K562 (cell line): ENCODE measurements around the gene CBFA2T2. TPM values are rescaled to one million over a fixed set of nuclear protein-coding genes. Genes with fewer than 3 reads are reported as not detected.

Experiments used
- BACH1 ChIP-seq: fragments of 200-800 bp; sonication (Bioruptor generic); IDR thresholded peaks from 2 replicates; pipeline ENCODE4 v1.6.1; 2016; ENCODE audit warnings: missing genetic modification characterization, missing compliant biosample characterization
- CAMTA2 ChIP-seq: fragments of 250-450 bp; sonication (Bioruptor Pico); conservative IDR thresholded peaks from 2 replicates; pipeline ENCODE4 v1.5.1; 2022
- CBX1 ChIP-seq: sonication (generic); IDR thresholded peaks from 2 replicates; pipeline ENCODE4 v1.6.1; 2016; ENCODE audit warnings: antibody characterized with exemption, low read depth, mild to moderate bottlenecking
- CXXC5 ChIP-seq: fragments of 250-450 bp; sonication (Bioruptor Pico); IDR thresholded peaks from 2 replicates; pipeline ENCODE4 v1.8.0; 2022; ENCODE audit warnings: inconsistent platforms, mild to moderate bottlenecking, moderate library complexity
- MTA3 ChIP-seq: fragments of 450-650 bp; formaldehyde crosslinking; IDR thresholded peaks from 2 replicates; pipeline ENCODE4 v1.6.1; 2017; ENCODE audit warnings: mild to moderate bottlenecking, borderline replicate concordance
- ZNF253 ChIP-seq: fragments of 250-450 bp; sonication (Bioruptor Pico); conservative IDR thresholded peaks from 2 replicates; pipeline ENCODE4 v1.6.1; 2021; ENCODE audit warnings: mild to moderate bottlenecking
- polyA plus RNA-seq, 8 experiments: library from polyadenylated mRNA; depleted of rRNA in 4 of 8; stranded (reverse) in 5 of 8; unstranded in 3 of 8; fragments of >200 nt; fragmentation: Nextera tagmentation in 2 of 8; fragmentation: Illumina TruSeq in 1 of 8; extraction: Ambion mirVana in 2 of 8; extraction: Trizol in 1 of 8; gene quantifications; 2 replicates each; pipeline versions ENCODE4 v1.2.1 to v1.2.3, GENCODE V29; 2011 to 2014; ENCODE audit warnings: inconsistent platforms in 1 of 8, missing spikeins in 1 of 8
- total RNA-seq, 7 experiments: library from RNA; depleted of rRNA in 6 of 7; stranded (reverse); fragments of >200 nt in 6 of 7; fragmentation: Illumina TruSeq in 2 of 7; extraction: Trizol in 2 of 7; gene quantifications; 2 replicates each; pipeline versions ENCODE4 v1.2.1 to v1.2.3, GENCODE V29; 2011 to 2021; ENCODE audit warnings: low replicate concordance in 1 of 7
- TF ChIP-seq, protein P1 (sequence below): sonication (generic); formaldehyde crosslinking; IDR thresholded peaks from 2 replicates; pipeline ENCODE4 v1.8.0; 2022; ENCODE audit warnings: mild to moderate bottlenecking, missing genetic modification reagents
- TF ChIP-seq, protein P2 (sequence below): fragments of 450-650 bp; IDR thresholded peaks from 2 replicates; pipeline ENCODE4 v1.6.1; 2016; ENCODE audit warnings: borderline replicate concordance
- TF ChIP-seq, protein P3 (sequence below): IDR thresholded peaks from 2 replicates; pipeline ENCODE4 v1.6.1; 2011; ENCODE audit not compliant: insufficient read length; ENCODE audit errors: extremely low read depth
- TF ChIP-seq, protein P4 (sequence below): fragments of 250-450 bp; sonication (Bioruptor Pico); IDR thresholded peaks from 2 replicates; pipeline ENCODE4 v1.4.0; 2020; ENCODE audit warnings: mild to moderate bottlenecking
- TF ChIP-seq, protein P5 (sequence below), 2 experiments: fragments of 450-650 bp; conservative IDR thresholded peaks; 2 replicates each; pipeline ENCODE4 v1.6.1; 2017; ENCODE audit warnings: mild to moderate bottlenecking in 2 of 2, moderate library complexity in 2 of 2
- TF ChIP-seq, protein P6 (sequence below): fragments of 200-400 bp; formaldehyde crosslinking; IDR thresholded peaks from 2 replicates; pipeline ENCODE4 v1.6.1; 2017; ENCODE audit warnings: mild to moderate bottlenecking, low read depth, low read length, moderate library complexity

CBFA2T2 gene
- total and polyA plus RNA-seq, 9 of the 15 experiments (the other 6 are each of a cell fraction or from before 2014, with no cell fraction given): 0.27 to 9.6 (median 5.8) TPM

DNA sequence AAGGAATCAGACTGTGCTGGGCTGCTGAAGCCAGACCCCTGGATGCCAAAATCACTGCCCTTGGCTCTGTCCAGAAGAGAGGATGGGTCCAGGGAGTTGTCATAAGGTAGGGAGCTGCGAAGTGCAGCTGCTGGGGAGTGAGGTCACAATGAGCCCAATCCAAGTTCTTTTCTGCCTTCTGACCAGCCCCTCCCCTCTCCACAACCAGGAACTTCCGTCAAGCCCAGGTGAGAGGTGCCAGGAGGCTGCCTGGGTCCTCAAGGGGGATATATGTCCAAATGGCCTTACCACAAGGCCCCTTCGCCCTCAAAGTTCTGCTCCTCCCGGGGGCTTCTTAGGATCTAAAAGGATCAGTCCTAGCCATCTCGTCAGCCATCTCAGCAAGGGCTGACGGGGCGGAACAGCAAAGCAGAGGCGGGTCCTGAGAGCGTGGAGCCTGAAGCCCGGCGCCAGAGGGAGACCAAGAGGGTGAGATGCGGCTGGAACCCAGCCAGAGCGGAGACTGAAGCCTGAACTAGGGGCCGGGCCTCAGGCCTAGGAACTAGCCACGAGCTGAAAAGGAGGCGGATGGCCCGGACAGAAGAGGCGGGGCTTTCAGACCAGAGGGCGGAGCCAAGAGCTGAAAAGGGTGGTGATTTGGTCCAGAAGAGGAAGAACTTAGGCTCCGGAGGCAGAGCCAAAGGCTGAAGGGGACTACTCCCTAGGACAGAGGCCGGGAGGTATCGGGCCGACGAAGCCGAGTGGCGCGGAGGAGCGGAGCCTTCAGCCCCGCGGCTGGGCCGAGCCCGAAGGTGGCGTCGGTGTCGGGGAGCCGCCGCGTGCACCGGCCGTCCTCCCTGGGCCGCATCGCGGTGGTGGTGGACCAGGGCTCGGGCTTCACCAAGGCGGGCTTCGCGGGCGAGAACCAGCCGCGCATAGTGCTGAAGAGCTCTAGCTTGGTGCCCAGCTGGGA is 176.7 kb downstream of the CBFA2T2 start, which contains the start of gene ACTL10 (continued):
- TF ChIP-seq, protein P1, sequence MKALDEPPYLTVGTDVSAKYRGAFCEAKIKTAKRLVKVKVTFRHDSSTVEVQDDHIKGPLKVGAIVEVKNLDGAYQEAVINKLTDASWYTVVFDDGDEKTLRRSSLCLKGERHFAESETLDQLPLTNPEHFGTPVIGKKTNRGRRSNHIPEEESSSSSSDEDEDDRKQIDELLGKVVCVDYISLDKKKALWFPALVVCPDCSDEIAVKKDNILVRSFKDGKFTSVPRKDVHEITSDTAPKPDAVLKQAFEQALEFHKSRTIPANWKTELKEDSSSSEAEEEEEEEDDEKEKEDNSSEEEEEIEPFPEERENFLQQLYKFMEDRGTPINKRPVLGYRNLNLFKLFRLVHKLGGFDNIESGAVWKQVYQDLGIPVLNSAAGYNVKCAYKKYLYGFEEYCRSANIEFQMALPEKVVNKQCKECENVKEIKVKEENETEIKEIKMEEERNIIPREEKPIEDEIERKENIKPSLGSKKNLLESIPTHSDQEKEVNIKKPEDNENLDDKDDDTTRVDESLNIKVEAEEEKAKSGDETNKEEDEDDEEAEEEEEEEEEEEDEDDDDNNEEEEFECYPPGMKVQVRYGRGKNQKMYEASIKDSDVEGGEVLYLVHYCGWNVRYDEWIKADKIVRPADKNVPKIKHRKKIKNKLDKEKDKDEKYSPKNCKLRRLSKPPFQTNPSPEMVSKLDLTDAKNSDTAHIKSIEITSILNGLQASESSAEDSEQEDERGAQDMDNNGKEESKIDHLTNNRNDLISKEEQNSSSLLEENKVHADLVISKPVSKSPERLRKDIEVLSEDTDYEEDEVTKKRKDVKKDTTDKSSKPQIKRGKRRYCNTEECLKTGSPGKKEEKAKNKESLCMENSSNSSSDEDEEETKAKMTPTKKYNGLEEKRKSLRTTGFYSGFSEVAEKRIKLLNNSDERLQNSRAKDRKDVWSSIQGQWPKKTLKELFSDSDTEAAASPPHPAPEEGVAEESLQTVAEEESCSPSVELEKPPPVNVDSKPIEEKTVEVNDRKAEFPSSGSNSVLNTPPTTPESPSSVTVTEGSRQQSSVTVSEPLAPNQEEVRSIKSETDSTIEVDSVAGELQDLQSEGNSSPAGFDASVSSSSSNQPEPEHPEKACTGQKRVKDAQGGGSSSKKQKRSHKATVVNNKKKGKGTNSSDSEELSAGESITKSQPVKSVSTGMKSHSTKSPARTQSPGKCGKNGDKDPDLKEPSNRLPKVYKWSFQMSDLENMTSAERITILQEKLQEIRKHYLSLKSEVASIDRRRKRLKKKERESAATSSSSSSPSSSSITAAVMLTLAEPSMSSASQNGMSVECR (CRISPR knock-in tag): peak; percentile 19; the same call in 1 of the 2 replicates
- TF ChIP-seq BACH1 (tag) (no peak), CXXC5 (CRISPR knock-in tag) (peak; percentile 62), MTA3 (peak; percentile 81; the same call in 1 of the 2 replicates), CAMTA2 (CRISPR knock-in tag) (no peak), ZNF253 (CRISPR knock-in tag) (no peak), CBX1 (peak; percentile 10; the same call in 1 of the 2 replicates)
- TF ChIP-seq, protein P2, sequence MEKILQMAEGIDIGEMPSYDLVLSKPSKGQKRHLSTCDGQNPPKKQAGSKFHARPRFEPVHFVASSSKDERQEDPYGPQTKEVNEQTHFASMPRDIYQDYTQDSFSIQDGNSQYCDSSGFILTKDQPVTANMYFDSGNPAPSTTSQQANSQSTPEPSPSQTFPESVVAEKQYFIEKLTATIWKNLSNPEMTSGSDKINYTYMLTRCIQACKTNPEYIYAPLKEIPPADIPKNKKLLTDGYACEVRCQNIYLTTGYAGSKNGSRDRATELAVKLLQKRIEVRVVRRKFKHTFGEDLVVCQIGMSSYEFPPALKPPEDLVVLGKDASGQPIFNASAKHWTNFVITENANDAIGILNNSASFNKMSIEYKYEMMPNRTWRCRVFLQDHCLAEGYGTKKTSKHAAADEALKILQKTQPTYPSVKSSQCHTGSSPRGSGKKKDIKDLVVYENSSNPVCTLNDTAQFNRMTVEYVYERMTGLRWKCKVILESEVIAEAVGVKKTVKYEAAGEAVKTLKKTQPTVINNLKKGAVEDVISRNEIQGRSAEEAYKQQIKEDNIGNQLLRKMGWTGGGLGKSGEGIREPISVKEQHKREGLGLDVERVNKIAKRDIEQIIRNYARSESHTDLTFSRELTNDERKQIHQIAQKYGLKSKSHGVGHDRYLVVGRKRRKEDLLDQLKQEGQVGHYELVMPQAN: 0 out of 2 replicates have a peak, but pooled peaks have one; percentile 23
- TF ChIP-seq, protein P3, sequence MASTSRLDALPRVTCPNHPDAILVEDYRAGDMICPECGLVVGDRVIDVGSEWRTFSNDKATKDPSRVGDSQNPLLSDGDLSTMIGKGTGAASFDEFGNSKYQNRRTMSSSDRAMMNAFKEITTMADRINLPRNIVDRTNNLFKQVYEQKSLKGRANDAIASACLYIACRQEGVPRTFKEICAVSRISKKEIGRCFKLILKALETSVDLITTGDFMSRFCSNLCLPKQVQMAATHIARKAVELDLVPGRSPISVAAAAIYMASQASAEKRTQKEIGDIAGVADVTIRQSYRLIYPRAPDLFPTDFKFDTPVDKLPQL: no peak
- TF ChIP-seq, protein P4, sequence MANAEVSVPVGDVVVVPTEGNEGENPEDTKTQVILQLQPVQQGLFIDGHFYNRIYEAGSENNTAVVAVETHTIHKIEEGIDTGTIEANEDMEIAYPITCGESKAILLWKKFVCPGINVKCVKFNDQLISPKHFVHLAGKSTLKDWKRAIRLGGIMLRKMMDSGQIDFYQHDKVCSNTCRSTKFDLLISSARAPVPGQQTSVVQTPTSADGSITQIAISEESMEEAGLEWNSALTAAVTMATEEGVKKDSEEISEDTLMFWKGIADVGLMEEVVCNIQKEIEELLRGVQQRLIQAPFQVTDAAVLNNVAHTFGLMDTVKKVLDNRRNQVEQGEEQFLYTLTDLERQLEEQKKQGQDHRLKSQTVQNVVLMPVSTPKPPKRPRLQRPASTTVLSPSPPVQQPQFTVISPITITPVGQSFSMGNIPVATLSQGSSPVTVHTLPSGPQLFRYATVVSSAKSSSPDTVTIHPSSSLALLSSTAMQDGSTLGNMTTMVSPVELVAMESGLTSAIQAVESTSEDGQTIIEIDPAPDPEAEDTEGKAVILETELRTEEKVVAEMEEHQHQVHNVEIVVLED (CRISPR knock-in tag): no peak
- TF ChIP-seq, protein P5, sequence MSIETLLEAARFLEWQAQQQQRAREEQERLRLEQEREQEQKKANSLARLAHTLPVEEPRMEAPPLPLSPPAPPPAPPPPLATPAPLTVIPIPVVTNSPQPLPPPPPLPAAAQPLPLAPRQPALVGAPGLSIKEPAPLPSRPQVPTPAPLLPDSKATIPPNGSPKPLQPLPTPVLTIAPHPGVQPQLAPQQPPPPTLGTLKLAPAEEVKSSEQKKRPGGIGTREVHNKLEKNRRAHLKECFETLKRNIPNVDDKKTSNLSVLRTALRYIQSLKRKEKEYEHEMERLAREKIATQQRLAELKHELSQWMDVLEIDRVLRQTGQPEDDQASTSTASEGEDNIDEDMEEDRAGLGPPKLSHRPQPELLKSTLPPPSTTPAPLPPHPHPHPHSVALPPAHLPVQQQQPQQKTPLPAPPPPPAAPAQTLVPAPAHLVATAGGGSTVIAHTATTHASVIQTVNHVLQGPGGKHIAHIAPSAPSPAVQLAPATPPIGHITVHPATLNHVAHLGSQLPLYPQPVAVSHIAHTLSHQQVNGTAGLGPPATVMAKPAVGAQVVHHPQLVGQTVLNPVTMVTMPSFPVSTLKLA (conservative IDR thresholded peaks at IDR 0.05): peak; percentile 47 to 74; a peak in 3 of 4 replicates
- TF ChIP-seq, protein P6, sequence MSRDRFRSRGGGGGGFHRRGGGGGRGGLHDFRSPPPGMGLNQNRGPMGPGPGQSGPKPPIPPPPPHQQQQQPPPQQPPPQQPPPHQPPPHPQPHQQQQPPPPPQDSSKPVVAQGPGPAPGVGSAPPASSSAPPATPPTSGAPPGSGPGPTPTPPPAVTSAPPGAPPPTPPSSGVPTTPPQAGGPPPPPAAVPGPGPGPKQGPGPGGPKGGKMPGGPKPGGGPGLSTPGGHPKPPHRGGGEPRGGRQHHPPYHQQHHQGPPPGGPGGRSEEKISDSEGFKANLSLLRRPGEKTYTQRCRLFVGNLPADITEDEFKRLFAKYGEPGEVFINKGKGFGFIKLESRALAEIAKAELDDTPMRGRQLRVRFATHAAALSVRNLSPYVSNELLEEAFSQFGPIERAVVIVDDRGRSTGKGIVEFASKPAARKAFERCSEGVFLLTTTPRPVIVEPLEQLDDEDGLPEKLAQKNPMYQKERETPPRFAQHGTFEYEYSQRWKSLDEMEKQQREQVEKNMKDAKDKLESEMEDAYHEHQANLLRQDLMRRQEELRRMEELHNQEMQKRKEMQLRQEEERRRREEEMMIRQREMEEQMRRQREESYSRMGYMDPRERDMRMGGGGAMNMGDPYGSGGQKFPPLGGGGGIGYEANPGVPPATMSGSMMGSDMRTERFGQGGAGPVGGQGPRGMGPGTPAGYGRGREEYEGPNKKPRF: no peak
